ENCODE data around the gene GRB10.

GRB10 gene

DNA sequence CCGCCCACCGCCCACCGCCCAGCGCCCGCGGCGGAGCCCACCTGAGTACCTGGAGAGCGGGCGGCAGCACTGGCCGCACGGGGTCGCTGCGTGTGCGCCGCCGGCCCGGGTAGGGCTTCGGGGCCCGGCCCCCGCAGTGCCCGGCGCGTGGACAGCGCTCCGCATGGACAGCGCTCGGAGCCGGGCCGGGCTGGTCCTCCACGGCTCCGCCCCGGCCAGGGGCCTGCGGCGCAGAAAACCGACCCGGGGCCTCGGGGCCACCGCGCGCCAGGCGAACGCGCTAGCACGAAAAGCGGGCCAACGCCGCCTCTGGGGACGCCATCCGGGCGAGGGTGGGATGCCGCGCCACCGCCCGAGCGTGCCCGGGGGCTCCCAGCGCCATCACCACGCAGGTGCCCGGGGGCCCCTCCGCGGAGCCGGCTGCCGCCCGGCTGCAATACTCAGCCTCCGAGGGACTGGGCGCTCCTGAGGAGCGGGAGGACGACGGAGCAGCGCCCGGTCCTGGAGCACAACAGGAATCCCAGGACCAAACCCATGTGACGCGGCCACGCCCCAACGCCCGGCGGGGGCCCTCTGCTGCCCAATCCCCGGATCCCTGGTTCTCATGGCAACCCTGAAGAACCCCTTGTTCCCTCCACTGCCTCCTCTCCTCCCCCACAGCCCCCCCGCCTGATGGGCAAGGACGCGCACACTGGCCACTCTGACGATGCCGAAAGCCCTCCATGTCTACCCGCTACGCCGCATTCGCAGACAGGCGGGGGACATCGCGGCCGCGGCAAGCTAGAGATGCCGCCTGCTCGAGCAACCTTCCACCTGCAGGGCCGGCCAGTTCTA is at the start of gene GRB10:
TSS of gene GRB10 (minus strand) at position 522 of the 834 bp plus-strand sequence. CDS start 50,574 bp downstream, outside the sequence.
- DNase-seq: peak; percentile 86

DNA sequence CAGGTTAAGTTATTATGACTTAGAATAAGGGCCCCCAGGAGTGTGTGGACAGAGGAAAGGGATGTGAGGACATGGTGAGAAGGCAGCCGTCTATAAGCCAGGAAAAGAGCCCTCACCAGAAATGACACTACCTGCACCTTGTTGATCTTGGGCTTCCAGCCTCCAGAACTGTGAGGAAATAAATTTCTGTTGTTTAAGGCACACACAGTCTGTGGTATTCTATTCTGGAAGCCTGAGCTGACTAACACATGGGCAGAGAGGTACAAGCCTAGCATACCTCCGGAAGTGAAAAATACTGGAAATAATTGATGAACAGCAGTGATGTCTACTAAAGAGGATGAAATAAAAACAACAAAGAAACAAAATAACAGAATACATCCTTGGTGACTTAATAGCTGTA is 46.1 kb upstream of the GRB10 start:
- no peak for DNase-seq

DNA sequence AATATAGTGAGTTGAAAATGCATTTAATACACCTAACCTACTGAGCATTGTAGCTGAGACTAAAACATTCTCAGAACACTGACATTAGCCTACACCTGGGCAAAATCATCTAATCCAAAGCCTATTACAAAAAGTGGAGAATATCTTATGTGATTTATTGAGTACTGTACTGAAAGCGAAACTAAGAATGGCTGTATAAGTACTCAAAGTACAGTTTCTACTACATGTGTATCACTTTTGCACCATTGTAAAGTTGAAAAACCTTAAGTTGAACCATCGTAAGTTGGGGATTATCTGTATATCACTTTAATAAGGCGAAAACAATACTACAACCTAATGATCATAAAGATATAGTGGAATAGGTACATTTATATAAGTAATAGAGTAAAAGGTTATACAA is 45.4 kb upstream of the GRB10 start:
- no peak for DNase-seq

DNA sequence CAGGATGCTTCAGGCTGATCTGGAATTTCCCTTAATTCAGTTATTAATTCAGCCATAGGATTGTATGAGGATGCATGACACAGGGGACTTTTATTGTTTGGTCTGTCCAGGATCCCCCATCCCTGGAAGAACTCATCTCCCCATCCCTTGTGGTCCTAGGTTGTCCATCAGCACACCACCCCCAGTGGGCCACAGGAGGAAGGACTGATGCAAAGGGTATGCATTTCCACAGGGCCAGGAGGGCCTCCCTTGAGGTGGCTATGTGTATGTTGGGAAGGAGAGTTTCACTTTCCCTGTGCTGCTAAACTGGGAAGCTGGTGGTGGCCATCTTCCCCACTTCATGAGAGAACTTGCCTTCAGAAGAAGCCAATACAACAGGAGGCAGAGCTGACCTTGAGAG is 44.6 kb upstream of the GRB10 start:
- DNase-seq: no peak

DNA sequence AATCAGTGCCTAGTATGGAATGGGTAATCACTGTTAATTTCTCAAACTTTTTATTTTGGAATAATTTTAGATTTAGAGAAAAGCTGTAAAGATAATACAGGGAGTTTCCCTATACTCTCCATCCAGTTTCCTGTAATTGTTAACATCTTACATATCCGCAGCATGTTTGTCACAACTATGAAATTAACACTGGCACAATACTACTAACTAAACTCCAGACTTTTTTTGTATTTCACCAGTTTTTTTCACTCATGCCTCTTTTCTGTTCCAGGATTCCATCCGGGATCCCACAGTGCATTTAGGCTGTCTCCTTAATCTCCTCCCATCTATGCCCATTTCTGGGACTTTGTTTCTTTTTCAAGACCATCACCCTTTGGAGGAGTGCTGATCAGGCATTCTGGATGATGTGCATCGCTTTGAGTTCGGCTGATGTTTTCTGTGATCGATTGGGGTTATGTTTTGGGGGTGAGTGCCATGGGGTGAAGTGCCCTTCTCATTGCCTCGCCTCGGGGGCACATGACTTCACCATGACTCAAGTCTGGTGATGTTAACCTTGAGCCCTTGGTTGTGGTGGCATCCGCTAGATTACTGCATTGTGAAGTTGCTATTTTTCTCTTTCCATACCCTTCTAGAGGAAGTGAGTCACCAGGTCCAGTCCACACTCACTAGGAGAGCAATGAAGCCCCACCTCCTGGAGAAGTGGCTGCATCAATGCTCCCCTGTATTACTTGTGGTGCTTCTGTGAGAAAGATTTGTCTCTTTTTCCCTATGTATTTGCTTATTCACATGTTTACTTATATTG is 43.9 kb upstream of the GRB10 start:
- DNase-seq: no peak

DNA sequence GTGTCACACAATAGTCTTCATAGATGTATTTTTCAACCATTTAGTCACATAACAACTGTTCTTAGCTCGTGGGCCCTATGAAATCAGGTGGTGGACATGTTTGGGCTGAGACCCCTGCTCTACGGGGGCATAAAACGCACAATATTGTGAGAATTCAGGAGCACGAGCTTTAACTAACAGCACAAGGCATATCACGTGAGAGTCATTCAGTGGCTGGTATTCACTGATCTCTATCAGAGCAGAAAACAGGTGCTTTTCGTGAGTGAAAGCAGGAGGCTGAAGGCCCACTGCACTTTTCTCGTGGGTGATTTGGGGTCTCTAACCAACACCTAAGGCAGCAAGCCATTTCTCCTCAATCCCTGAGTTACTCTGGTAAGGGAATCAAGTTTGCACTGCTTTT is 42.8 kb upstream of the GRB10 start:
- no peak for DNase-seq

DNA sequence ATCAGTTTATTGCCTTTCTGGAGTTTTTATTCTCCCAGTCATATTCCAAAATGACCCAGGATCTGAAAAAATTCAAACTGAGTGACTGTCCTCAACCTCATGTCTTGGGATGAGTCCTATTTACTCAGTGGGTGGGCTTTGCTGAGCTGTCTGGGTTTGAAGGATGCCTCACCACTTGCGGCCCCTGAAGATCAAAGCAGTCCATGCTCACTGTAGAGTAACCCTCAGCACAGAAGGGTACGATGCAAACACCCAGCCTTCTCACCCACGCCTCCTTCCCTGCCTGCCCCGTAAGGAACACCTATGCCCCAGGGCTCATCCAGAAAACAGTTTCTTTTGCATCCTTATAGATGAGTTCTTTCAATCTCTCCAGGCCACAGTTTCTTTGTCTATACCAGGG is 42.2 kb upstream of the GRB10 start:
- no peak for DNase-seq

DNA sequence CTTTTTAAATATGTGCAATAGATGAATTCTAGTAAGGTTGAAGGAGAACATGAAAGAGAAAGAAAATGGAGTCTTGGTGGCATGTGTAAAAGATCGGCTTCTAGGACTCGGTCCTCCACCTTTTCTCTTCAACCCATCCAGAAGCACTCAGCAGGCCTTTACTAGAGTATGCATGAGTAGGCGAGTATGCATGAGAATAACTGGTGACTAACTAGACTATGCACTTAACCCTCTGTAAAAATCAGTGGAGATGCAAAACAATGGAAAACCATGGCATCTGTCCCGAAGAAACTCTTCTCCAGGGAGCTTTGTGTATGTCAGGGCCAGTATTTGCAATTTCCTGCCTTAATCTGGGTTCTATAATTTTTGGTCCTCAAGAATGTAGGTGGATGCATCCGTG is 40.0 kb upstream of the GRB10 start:
- DNase-seq: no peak

DNA sequence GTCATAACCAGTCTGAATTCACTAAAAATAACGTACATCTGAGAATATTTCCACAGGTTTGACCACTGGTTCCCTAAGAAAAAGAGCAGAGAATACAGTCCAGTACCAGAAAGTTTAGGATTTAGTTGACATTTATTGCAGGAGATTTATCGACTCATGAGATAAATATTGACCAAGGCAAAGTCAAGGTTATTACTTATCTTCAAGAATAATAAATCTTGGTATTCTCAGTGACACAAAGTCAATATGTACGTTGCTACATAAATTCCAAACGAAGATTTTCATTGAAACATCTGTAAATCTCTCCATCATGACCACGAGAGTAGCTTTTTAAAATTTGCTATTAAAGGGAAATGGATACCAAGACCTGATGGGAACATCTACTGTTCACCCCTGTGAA is 39.4 kb upstream of the GRB10 start:
- no peak for DNase-seq

DNA sequence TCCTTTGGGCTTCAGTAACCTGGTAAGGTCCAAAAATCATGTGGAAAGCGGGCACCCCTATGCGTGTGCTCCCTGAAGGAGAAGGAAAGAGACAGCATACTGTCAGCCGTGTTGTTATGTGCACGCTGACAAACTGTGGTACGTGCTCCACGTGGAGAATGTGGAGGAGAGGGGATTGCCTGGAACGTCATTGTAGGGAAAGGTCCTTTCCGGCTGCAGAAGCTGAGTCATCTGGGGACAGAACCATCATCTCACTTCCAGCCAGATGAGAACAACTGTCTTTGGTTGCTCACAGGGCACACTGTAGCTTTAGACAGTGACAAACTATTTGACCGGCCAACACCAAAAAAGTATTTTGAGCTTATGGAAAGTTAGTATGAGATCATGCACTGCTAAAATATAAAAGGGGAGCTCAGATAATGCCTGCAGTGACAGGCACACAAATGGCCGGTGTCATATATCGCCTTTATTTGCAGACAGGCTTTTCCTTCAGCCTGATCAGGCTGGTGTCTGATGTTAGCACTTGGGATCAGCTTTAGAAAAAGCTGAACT is 38.8 kb upstream of the GRB10 start:
- DNase-seq: peak; percentile 43

DNA sequence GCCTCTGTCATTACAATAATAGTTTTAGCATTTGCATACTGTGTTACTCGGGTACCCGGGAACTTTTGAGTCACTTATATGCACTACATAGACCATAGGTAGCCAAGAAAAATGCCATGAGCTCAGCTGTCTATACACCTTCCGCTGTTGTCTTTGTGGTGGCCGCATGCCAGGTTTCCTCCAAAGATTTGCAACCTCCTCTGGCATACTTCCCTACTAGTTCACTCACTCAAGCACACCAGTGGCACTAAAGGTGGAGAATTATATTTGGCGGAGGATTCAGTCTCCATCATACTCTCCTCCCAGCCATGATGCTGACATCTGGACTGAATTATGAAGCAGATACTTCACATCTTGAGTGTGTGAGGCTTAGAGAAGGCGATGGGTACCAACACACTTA is 35.6 kb upstream of the GRB10 start:
- no peak for DNase-seq

DNA sequence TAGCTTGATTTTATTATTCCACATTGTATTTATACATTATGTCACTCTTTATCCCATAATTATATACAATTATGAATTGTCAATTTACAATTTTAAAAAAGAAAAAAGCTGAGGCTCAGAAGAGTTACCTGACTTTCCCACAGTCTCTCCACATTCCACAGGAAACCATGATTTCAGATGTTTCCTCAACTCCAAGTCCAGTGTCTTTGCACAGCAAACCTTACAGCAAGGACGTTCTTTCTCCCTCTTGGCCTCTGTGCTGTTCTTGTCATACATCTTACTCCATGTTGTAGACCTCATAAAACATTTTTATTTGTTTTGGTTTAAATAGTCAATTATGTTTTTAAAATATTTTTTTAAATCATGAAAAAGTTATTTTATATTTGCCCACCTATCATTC is 34.9 kb upstream of the GRB10 start:
- DNase-seq: no peak

DNA sequence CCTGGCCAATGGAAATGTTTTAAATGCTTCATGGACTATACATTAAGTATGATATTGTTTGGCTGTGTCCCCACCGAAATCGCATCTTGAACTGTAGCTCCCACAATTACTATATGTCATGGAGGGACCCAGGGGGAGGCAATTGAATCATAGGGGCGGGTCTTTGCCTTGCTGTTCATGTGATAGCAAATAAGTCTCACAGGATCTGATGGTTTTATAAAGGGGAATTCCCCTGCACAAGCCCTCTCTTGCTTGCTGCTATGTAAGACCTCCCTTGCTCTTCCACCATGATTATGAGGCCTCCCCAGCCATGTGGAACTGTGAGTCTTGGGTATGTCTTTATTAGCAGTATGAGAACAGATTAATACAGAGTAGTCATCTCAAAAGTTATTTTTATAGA is 32.4 kb upstream of the GRB10 start:
- no peak for DNase-seq

DNA sequence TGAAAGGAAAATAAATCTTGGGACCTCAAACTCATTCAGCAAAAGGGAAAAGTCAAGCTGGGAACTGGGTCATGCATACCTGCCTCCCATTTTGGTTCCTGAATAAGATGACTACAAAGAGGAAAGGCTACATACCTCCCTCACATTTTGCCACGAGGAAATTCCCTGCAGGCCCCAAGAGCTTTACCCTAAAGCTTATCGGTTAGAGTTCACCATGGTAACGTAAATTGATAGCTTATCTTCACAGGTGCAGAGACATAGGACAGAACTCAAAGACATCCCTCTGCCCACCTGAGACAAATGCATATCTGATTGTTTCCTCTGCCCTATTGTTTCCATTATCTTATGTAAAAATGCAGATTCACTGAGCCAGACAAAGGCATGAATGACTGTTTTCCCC is 31.5 kb upstream of the GRB10 start:
- peak; percentile 14 for DNase-seq

DNA sequence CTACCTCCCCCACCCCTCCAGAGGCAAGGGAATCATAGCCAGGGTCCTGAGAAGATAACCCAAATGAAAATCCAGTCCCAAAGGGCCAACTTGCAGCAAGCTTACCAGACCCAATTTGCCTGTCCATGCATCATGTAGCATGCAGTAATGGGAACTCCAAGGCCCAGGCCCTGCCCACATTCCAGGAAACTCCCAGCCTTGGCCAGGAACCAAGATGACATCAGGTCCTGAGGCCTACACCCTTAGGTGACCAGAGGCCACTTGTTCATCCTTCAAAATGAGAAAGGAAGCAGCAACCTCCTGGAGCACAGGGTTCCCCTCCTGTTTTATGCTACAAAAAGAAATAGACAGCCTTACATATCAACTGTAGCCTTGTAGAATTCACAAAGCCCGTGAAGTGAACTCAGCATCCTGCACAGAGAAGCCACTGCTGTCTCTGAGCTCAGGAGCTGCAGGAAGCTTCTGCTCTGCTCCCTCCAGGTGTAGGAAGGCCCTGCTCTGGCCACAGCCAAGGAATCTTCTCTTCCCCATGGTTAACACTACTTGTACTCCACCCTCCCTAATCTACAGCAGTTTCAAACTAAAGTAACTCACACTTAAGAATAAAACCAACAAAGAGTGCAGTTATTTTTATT is 30.3 kb upstream of the GRB10 start:
- no peak for DNase-seq

DNA sequence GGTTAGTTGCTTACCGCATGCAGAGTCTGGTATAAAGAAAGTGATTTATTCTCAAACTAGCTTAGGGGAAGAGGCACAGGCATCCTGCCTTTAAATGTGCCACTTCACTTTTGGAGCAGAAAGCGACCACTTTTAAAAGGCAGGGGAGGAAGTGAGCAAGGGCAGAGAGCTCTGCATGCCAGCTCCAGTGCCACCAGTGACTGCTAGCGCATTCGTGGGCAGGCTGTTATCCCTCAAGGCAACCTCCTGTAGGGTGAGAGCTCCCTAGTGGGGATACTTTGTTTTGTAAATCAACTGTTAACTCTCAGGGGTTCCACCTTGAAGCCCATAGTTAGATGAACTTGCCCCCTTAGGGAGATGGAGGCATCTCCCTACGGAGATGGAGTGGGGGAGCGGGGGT is 29.4 kb upstream of the GRB10 start:
- DNase-seq: no peak

DNA sequence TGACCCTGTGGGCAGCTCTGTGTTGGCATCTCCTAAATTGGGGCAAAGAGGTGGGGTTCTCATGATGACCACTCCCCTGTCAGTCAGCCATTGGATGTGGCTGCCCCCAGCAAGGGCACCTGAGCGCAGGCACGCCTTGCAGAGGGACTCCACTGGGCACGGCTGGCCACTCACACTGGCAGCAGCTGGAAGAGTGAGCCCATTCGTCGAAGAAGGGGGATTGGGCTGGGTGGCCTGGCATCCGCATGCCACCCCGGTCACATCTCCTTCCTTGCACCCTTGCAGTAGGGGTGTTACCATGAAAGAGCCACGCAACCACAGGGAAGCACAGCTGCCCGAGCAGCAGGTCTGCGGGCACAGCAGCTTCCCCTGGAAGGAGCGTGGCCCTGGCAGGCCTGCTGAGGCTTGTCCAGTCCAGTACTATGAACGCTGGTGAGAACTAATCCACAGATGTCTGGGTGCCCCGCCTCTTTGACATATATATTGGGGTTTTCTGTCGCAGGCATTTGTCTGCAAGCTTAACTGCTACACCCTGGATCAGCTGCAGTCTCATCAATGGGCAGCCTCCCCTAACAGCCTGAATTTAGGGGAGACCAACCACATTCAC is 25.7 kb upstream of the GRB10 start:
- no peak for DNase-seq

DNA sequence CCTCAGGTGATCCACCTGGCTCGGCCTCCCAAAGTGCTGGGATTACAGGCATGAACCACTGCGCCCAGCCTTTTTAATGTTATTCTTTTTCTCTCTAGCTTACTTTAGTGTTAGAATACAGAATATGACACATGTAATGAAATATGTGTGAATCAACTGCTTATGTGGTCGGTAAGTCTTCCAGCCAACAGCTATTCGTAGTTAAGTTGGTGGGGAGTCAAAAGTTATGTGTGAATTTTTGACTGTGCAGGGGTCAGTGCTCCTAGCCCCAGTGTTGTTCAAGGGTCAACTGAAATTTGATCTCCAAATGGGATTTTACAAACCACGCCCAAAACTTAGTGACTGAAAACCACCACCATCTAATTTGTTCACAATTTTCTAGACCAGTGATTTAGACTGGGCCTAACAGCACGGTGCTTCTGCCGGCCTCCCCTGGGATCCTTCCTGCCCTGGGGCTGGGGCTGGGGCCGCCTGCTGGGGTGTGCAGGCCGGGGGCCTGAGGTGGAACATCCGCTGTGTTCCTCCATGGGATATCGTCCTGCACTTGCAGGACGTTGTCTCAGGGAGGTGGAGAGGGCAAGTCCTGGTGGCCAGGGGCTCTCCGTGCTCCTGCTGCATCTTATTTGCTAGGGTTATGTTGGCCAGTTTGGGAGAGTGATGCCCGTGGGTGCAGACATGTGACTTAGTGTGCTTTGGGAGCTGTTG is 24.5 kb upstream of the GRB10 start:
- no peak for DNase-seq

DNA sequence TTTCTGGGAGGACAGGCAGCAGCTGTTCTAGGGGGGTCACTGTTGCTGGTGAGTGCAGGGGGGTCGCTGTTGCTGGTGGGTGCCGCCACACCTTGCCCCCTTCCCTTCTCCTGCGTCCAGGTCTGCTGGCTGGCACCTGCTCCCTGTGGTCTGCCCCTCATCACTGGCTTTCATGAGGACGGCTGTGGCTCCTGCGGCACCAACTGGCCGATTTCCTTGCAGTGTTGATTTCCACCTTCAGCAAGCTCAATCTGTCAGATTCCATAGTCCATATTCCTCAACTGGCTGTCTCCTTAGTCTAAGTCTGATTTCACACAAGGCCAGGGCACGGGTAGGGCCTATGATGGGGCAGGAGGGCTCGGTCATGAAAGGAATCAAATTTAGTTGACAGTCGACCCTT is 23.4 kb upstream of the GRB10 start:
- DNase-seq: peak; percentile 60

DNA sequence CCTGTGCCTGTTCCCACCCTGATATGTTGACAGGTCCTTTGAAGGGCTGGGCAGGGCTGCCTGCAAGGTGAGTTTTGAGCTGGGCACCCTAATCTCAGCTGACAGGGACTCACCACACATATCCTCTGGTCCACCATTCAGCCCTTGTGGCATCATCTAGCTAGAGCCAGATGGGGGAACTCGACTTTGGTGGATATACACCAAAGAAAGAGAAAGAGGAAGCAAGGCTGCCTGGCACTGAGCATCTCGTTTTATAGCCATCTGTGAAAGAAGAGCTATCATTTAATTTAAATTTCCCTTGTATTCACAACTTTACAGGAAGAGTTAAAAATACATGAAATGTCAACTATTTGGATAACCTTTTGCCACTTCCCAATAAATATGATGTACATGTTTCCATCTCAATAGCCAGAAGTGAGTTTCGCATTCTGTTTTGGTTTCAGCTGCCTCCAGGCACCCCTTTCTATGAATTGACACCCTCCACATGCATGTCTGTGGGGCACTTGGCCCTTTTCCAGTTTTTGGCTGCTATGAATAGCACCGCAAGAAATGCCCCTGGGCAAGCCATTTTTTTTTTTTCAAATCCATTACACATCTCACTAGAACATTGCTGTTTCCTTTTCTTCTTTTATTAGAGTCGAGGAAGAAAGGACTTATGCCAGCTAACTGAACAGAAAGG is 22.9 kb upstream of the GRB10 start:
- DNase-seq: peak; percentile 75
